BLaER1 (cell line): ENCODE measurements around the gene LRRN1.

Source experiments
- H3K27ac ChIP-seq: shearing (Covaris generic); formaldehyde crosslinking; 2 replicates; pipeline ENCODE4 v1.8.1; 2022
- H3K27me3 ChIP-seq: shearing (Covaris generic); formaldehyde crosslinking; 2 replicates; pipeline ENCODE4 v1.8.1; 2022
- H3K36me3 ChIP-seq: shearing (Covaris generic); formaldehyde crosslinking; 2 replicates; pipeline ENCODE4 v1.8.1; 2022
- H3K4me1 ChIP-seq: shearing (Covaris generic); formaldehyde crosslinking; 2 replicates; pipeline ENCODE4 v1.8.1; 2022
- H3K4me2 ChIP-seq: shearing (Covaris generic); formaldehyde crosslinking; 2 replicates; pipeline ENCODE4 v1.8.1; 2022
- H3K4me3 ChIP-seq: shearing (Covaris generic); formaldehyde crosslinking; 2 replicates; pipeline ENCODE4 v1.8.1; 2022
- H3K9ac ChIP-seq: shearing (Covaris generic); formaldehyde crosslinking; 2 replicates; pipeline ENCODE4 v1.8.1; 2022
- H3K9me3 ChIP-seq: shearing (Covaris generic); formaldehyde crosslinking; 2 replicates; pipeline ENCODE4 v1.8.1; 2022
- H4K20me1 ChIP-seq: shearing (Covaris generic); formaldehyde crosslinking; 2 replicates; pipeline ENCODE4 v1.8.1; 2022
- Cebpa-rat ChIP-seq: shearing (Covaris generic); IDR thresholded peaks from 2 replicates; pipeline ENCODE4 v1.8.1; 2022

Gene LRRN1

DNA sequence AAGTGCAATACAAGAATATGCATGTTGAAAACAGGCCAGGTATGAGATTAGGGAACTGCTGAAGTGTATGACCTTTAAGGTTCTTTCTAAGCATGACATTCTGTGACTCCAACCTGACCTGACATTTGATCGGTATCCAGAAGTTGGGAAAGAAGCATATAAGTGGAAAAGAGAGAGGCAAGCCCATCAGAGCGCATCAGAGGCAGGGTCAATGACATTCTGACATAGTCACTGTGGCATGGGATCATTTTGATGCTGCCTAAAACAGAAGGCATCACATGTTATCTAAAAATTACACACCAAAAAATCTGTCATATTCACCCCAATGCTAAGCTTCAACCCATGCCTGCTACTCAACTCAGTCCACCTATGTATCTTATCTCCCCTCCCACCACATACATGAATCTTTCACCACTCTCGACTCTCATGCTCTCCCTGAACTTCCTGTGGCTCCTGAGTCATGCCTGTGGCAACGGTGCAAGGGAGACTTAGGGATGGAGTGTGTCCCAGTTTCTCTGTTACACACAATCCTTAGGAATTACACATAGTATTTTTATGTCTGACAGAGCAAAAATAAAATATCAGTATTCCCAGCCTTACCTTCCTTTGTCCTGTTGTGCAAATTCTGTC is 20.5 kb upstream of the LRRN1 start:
- H3K9me3 ChIP-seq: peaks cover 18% of the 10 kb centered on the region
- no peak overlapping the region for H3K4me2 ChIP-seq
- H3K27ac ChIP-seq: no peak overlapping the region
- no peaks in the 10 kb centered on the region for H4K20me1 ChIP-seq
- H3K9ac ChIP-seq: no peak overlapping the region
- H3K27me3 ChIP-seq: no peaks in the 10 kb centered on the region
- TF ChIP-seq Cebpa-rat: no peak
- no peak overlapping the region for H3K4me3 ChIP-seq
- H3K4me1 ChIP-seq: no peaks in the 10 kb centered on the region
- H3K36me3 ChIP-seq: no peaks in the 10 kb centered on the region

DNA sequence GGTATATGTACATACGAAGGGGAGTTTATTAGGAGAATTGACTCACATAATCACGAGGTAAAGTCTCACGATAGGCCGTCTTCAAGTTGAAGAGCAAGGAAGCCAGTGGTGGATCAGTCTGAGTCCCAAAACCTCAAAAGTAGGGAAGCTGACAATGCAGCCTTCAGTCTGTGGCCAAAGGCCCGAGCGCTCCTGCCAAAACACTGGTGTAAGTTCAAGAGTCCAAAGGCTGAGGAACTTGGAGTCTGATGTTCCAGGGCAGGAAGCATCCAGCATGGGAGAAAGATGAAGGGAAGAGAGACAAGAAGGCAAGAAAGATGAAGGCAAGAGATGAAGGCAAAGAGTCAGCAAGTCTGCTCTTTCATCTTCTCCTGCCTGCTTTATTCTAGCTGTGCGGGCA is 16.8 kb upstream of the LRRN1 start:
- Histone ChIP-seq H3K27me3 (no peaks in the 10 kb centered on the region), H3K4me3 (no peak overlapping the region), H4K20me1 (no peaks in the 10 kb centered on the region), H3K27ac (no peak overlapping the region), H3K36me3 (no peaks in the 10 kb centered on the region), H3K9ac (no peak overlapping the region), H3K4me2 (no peak overlapping the region), H3K9me3 (no peaks in the 10 kb centered on the region), H3K4me1 (no peaks in the 10 kb centered on the region)
- no peak for TF ChIP-seq Cebpa-rat

DNA sequence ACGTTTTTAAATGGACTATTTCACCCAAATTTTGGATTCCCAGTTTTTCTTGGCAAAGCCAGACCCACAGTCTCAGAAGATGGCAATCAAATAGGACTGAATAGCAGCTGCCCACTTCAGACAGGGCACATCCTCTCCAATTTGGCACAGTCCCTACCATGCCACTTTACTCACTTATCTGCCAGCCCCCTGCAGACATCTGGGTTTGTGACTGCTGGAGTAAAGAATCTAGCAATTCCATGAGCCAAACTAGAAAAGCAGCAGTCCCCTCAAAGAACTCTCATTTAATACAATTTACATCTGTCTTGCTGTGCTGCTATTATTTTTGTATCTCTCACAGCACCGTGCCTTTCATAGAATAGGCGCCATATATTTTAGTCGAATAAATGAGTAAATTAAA is 16.0 kb upstream of the LRRN1 start:
- Histone ChIP-seq H3K27me3 (no peaks in the 10 kb centered on the region), H3K4me2 (no peak overlapping the region), H3K4me3 (no peak overlapping the region), H4K20me1 (no peaks in the 10 kb centered on the region), H3K36me3 (no peaks in the 10 kb centered on the region), H3K9ac (no peak overlapping the region), H3K27ac (no peak overlapping the region), H3K4me1 (no peaks in the 10 kb centered on the region), H3K9me3 (no peaks in the 10 kb centered on the region)
- TF ChIP-seq Cebpa-rat: no peak

DNA sequence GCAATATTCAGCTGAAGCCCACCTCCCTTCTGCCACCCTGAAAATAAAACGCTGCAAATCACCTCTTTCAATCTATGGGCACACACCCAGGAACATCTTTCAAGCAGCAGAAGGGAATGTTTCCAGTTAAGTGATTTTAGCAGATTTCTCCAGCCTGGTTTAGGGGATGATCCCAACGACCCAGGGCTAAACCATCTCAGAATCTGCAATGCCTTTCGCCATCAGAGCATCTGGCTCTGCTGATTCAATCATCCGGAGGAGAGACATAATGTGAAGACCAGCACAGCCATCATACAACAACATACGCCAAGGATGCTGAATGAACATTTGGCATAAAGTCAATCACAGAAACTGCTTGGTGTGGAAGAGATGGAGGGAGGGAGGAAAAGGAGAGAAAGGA is 15.5 kb upstream of the LRRN1 start:
- Histone ChIP-seq H3K4me3 (no peak overlapping the region), H3K4me2 (no peak overlapping the region), H3K36me3 (no peaks in the 10 kb centered on the region), H3K9ac (no peak overlapping the region), H3K27me3 (no peaks in the 10 kb centered on the region), H4K20me1 (no peaks in the 10 kb centered on the region), H3K4me1 (no peaks in the 10 kb centered on the region), H3K27ac (no peak overlapping the region), H3K9me3 (no peaks in the 10 kb centered on the region)
- no peak for TF ChIP-seq Cebpa-rat

DNA sequence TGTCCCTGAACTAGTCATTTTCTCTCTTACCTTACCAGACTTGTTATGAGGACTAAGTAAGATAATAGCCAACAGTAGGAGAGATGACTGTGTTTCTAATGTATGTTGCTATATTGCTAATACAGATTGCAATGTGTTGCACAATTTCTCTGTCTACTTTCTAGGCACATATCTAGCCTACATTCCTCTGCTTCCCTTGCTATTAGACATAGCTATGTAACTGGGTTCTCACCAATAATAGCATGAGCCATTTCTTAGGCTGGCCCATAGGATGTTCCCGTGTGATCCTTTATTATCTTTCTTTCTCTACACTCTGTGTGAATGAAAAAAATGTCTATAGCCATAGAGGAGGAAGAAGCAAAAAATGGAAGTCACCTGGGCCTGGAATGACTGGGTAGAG is 6.8 kb upstream of the LRRN1 start:
- Histone ChIP-seq H3K27ac (no peak overlapping the region), H3K36me3 (no peaks in the 10 kb centered on the region), H3K9me3 (no peaks in the 10 kb centered on the region), H4K20me1 (no peaks in the 10 kb centered on the region), H3K27me3 (no peaks in the 10 kb centered on the region), H3K4me2 (no peak overlapping the region), H3K4me3 (no peak overlapping the region), H3K4me1 (no peaks in the 10 kb centered on the region), H3K9ac (no peak overlapping the region)
- no peak for TF ChIP-seq Cebpa-rat

DNA sequence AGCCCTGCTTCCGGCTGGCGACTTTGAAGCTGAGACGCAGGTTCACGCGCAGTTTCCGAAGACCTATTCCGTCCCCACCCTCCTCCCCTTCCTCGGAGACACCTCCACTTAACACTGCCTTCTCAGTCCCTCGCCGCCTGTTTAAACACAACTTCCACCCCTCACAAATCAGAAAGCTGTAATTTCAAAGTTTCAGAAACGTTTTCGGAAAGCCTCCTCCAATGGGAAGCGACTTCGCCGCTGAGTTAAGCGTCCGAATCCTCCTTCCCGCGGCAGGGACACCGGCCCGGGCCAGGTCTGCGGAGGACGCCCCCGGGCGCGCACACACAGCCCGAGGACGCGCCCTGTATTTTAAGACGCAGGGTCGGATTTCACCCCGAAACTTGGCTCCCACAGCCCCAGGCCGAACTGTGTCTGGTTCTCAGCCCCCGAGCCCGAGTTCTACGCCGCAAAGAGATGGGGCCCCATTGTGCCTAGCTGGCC is 559 bp upstream of the LRRN1 start:
- Histone ChIP-seq H3K9me3 (peaks cover 29% of the 10 kb centered on the region), H4K20me1 (no peaks in the 10 kb centered on the region), H3K4me2 (no peak overlapping the region), H3K4me3 (no peak overlapping the region), H3K4me1 (no peaks in the 10 kb centered on the region), H3K9ac (no peak overlapping the region), H3K27me3 (no peaks in the 10 kb centered on the region), H3K27ac (no peak overlapping the region), H3K36me3 (no peaks in the 10 kb centered on the region)
- no peak for TF ChIP-seq Cebpa-rat

DNA sequence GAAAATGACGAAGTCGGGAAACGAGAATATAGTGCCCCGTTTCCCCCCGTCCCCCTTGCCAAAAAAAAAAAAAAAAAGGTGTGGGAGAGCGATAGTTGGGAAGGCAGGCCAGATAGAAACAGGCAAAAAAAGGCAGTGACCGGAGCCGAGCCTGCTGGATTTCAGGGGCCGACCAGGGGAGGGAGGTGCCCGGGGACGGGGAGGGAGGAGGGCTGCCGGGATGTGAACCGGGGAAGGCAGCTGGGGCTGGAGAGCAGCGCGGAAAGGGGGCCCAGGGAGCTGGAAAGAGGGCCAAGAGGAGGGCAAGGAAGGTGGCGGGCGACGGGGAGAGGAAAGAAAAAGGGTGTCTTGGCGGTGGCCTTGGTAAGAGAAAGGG is 837 bp downstream of the LRRN1 start:
- no peak overlapping the region for H3K4me3 ChIP-seq
- H3K4me1 ChIP-seq: no peaks in the 10 kb centered on the region
- no peak overlapping the region for H3K4me2 ChIP-seq
- H3K27me3 ChIP-seq: no peaks in the 10 kb centered on the region
- no peaks in the 10 kb centered on the region for H3K36me3 ChIP-seq
- TF ChIP-seq Cebpa-rat: no peak
- H3K27ac ChIP-seq: no peak overlapping the region
- H3K9me3 ChIP-seq: peaks cover 29% of the 10 kb centered on the region
- H3K9ac ChIP-seq: no peak overlapping the region
- no peaks in the 10 kb centered on the region for H4K20me1 ChIP-seq

DNA sequence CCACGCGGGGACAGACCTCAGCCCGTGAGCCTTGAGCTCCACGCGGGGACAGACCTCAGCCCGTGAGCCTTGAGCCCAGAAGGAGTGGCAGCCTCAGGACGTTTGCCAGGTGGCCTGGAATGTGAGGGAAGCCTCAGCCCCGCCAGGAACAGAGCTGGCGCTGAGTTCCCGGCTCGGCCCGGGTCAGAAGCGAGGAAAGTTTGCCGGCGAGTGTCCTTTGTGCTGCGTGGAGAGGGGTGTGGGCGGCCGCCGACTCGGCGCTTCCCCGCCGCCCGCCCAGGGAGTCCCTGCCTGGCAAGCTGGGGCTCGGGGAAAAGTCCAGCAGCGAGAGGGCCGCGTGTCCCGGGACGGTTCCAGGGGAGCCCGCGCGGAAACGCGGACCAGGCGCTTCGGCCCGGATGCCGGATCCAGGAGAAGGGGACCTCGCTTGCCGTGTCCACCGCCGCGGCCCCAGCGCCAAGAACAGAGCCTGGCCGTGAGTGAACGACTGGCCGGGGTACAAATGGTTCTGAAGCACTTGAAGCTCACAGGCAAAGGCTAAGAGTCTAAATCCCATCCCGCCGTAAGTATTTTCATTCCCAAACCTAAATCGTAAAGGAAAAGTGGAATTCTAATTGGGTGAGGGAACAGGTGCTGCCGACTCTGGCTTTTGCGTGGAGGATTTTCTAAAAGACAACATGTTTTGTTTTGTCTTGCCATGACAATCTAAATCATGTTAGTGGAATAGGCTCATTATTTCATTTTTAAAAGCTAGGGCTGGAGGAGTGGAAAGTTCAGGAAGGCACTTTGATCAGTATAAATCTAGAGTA is 1.7 kb downstream of the LRRN1 start:
- Histone ChIP-seq H3K4me2 (no peak overlapping the region), H3K9me3 (peaks cover 29% of the 10 kb centered on the region), H3K27me3 (no peaks in the 10 kb centered on the region), H3K4me3 (no peak overlapping the region), H3K27ac (no peak overlapping the region), H3K36me3 (no peaks in the 10 kb centered on the region), H3K4me1 (no peaks in the 10 kb centered on the region), H4K20me1 (no peaks in the 10 kb centered on the region), H3K9ac (no peak overlapping the region)
- TF ChIP-seq Cebpa-rat: no peak

DNA sequence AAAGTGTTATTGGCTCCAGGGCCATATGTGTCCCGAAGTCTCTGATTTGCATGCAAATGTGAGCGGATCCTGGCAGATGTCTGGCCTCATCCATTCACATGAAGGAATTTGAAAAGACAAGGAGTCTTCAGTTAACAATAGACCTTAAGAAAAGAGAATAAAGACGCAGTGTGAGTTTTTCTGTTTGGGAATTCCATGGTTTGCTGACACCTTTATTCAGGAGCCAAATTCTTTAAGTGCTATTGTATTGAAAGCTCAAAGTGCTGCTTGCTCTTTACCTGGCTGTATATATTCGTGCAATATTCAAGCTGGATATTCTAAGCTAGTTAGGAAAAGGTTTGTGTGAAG is 2.2 kb downstream of the LRRN1 start:
- Histone ChIP-seq H3K9me3 (peaks cover 29% of the 10 kb centered on the region), H3K9ac (no peak overlapping the region), H3K4me1 (no peaks in the 10 kb centered on the region), H3K36me3 (no peaks in the 10 kb centered on the region), H3K4me3 (no peak overlapping the region), H4K20me1 (no peaks in the 10 kb centered on the region), H3K27ac (no peak overlapping the region), H3K4me2 (no peak overlapping the region), H3K27me3 (no peaks in the 10 kb centered on the region)
- TF ChIP-seq Cebpa-rat: no peak

DNA sequence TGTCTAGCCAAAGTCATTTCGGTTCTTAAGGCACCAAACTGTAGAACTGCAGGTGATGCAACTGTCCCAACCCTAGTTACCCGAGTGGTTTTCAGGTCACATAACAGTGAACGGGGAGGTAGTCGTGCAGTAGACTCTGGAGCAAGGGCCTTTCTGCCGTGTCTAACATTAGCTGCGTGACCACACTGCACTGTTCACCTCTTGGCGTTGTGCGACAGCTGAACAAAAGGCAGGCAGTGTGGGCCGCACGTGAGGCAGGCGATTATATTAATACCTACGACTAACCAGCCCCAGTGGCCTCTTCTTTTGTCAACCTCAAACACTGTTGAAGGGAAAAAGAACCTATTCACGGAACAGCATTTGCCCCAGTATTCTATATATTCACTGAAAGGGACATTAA is 2.8 kb downstream of the LRRN1 start:
- no peaks in the 10 kb centered on the region for H3K27me3 ChIP-seq
- no peak for TF ChIP-seq Cebpa-rat
- H3K9me3 ChIP-seq: peaks cover 29% of the 10 kb centered on the region
- H3K4me1 ChIP-seq: no peaks in the 10 kb centered on the region
- no peak overlapping the region for H3K9ac ChIP-seq
- no peak overlapping the region for H3K4me2 ChIP-seq
- H3K27ac ChIP-seq: no peak overlapping the region
- H3K4me3 ChIP-seq: no peak overlapping the region
- H4K20me1 ChIP-seq: no peaks in the 10 kb centered on the region
- H3K36me3 ChIP-seq: no peaks in the 10 kb centered on the region
